ENCODE results near the gene SUN2. TPM values are rescaled to one million over a fixed set of nuclear protein-coding genes. Genes with fewer than 3 reads are reported as not detected.
"Not testable (repeated sequence)": the region's sequence is repeated elsewhere in the genome, so short reads cannot be mapped to it uniquely, and the experiment has no call there.

The SUN2 gene
- total RNA-seq: 148 and 151 TPM in 2 replicates
- long read RNA-seq, partial matches to known transcripts: 4 of 5 reads
- long read RNA-seq, other reads (novel, unspliced or antisense): 1 of 5 reads

- Mint-ChIP-seq H3K27ac (ENCODE audit: unreplicated experiment) (peak within 1 kb of the TSS; percentile 96), H3K9me3 (ENCODE audit: unreplicated experiment) (no peaks in the 10 kb centered on the region), H3K27me3 (ENCODE audit: unreplicated experiment) (no peaks in the 10 kb centered on the region), H3K36me3 (ENCODE audit: unreplicated experiment) (peaks cover 4% of the 10 kb centered on the region), H3K4me3 (ENCODE audit: unreplicated experiment) (peak within 1 kb of the TSS; percentile 84), H3K4me1 (ENCODE audit: unreplicated experiment) (peaks cover 39% of the 10 kb centered on the region)
- TF ChIP-seq, protein P1, sequence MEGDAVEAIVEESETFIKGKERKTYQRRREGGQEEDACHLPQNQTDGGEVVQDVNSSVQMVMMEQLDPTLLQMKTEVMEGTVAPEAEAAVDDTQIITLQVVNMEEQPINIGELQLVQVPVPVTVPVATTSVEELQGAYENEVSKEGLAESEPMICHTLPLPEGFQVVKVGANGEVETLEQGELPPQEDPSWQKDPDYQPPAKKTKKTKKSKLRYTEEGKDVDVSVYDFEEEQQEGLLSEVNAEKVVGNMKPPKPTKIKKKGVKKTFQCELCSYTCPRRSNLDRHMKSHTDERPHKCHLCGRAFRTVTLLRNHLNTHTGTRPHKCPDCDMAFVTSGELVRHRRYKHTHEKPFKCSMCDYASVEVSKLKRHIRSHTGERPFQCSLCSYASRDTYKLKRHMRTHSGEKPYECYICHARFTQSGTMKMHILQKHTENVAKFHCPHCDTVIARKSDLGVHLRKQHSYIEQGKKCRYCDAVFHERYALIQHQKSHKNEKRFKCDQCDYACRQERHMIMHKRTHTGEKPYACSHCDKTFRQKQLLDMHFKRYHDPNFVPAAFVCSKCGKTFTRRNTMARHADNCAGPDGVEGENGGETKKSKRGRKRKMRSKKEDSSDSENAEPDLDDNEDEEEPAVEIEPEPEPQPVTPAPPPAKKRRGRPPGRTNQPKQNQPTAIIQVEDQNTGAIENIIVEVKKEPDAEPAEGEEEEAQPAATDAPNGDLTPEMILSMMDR (IDR thresholded peaks at IDR 0.05): no peak
- peak; percentile 96 for DNase-seq (ENCODE audit: extremely low spot score, unreplicated experiment)
These were observed at the start of gene SUN2 for GRCh38 chr22:38755911-38756532. TSS of gene SUN2 (minus strand) at chr22:38755998. CDS start at chr22:38752628, 3,370 bp downstream.

DNA sequence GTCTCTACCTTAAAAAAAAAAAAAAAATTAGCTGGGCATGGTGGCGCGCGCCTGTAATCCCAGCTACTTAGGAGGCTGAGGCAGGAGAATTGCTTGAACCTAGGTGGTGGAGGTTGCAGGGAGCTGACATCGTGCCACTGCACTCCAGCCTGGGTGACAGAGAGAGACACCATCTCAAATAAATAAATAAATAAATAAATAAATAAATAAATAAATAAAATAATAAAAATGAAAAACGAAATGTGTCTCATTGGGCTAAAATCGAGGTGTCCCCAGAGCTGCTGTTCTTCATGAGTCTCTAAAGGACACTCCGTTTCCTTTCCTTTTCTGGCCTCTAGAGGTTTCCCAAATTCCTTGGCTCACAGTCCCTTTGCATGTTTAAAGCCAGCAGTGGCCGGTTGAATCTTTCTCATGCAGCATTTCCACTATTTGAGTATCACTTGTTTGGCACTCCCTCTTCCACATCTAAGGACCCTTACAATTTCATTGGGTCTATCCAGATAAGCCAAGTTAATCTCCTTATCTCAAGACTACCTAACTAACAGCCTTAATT lies 49.3 kb upstream of the SUN2 start:
- H3K4me3 Mint-ChIP-seq (ENCODE audit: unreplicated experiment); H3K36me3 Mint-ChIP-seq (ENCODE audit: unreplicated experiment); H3K27ac Mint-ChIP-seq (ENCODE audit: unreplicated experiment); DNase-seq (ENCODE audit: extremely low spot score, unreplicated experiment): not testable (repeated sequence)
- Mint-ChIP-seq H3K27me3 (ENCODE audit: unreplicated experiment) (peaks cover 42% of the 10 kb centered on the region), H3K4me1 (ENCODE audit: unreplicated experiment) (peaks cover 10% of the 10 kb centered on the region), H3K9me3 (ENCODE audit: unreplicated experiment) (peaks cover 11% of the 10 kb centered on the region)

- H3K36me3 Mint-ChIP-seq (ENCODE audit: unreplicated experiment): no peaks in the 10 kb centered on the region
- H3K4me3 Mint-ChIP-seq (ENCODE audit: unreplicated experiment): no peak overlapping the region
- DNase-seq (ENCODE audit: extremely low spot score, unreplicated experiment): no peak
- no peaks in the 10 kb centered on the region for H3K9me3 Mint-ChIP-seq (ENCODE audit: unreplicated experiment)
- H3K27ac Mint-ChIP-seq (ENCODE audit: unreplicated experiment): no peak overlapping the region
- TF ChIP-seq, protein P1 (IDR thresholded peaks at IDR 0.05): no peak
- H3K4me1 Mint-ChIP-seq (ENCODE audit: unreplicated experiment): peaks cover 10% of the 10 kb centered on the region
- H3K27me3 Mint-ChIP-seq (ENCODE audit: unreplicated experiment): peaks cover 41% of the 10 kb centered on the region
These were observed 46.9 kb upstream of the SUN2 start for GRCh38 chr22:38802671-38803121.

- TF ChIP-seq, protein P1 (IDR thresholded peaks at IDR 0.05): no peak
- no peak for DNase-seq (ENCODE audit: extremely low spot score, unreplicated experiment)
- peaks cover 53% of the 10 kb centered on the region for H3K27me3 Mint-ChIP-seq (ENCODE audit: unreplicated experiment)
- no peak overlapping the region for H3K27ac Mint-ChIP-seq (ENCODE audit: unreplicated experiment)
- H3K9me3 Mint-ChIP-seq (ENCODE audit: unreplicated experiment): no peaks in the 10 kb centered on the region
- no peak overlapping the region for H3K4me3 Mint-ChIP-seq (ENCODE audit: unreplicated experiment)
- no peaks in the 10 kb centered on the region for H3K36me3 Mint-ChIP-seq (ENCODE audit: unreplicated experiment)
- peaks cover 10% of the 10 kb centered on the region for H3K4me1 Mint-ChIP-seq (ENCODE audit: unreplicated experiment)
These were observed 43.6 kb upstream of the SUN2 start for GRCh38 chr22:38799265-38800002.

DNA sequence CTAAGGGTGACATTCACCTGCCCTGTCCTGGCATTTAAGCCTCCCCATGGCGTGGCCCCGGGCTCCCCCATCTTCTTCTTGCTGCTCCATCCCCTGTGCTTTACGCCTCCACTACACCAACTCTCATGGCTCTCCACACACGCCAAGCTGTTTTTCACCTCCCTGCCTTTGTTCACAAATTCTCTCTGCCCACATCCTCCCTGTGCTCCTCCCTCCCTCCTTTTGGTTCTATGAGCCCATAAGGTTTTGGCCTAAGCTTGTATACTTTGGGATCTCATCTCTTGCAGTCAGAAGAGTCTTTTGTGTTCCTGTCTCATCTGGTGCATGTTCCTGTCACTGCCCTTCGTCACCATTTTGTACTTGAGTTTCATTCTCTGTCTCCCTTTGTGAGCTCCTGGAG lies 42.7 kb upstream of the SUN2 start:
- H3K4me3 Mint-ChIP-seq (ENCODE audit: unreplicated experiment): no peak overlapping the region
- H3K27ac Mint-ChIP-seq (ENCODE audit: unreplicated experiment): no peak overlapping the region
- TF ChIP-seq, protein P1 (IDR thresholded peaks at IDR 0.05): no peak
- peaks cover 47% of the 10 kb centered on the region for H3K27me3 Mint-ChIP-seq (ENCODE audit: unreplicated experiment)
- H3K36me3 Mint-ChIP-seq (ENCODE audit: unreplicated experiment): no peaks in the 10 kb centered on the region
- no peaks in the 10 kb centered on the region for H3K9me3 Mint-ChIP-seq (ENCODE audit: unreplicated experiment)
- no peak for DNase-seq (ENCODE audit: extremely low spot score, unreplicated experiment)
- H3K4me1 Mint-ChIP-seq (ENCODE audit: unreplicated experiment): peaks cover 13% of the 10 kb centered on the region

Measured in osteocyte (in vitro differentiated cells).